Endothelial cell of umbilical vein (primary cell): ENCODE data around the gene DECR2. TPM values are rescaled to one million over a fixed set of nuclear protein-coding genes. Genes with fewer than 3 reads are reported as not detected.

Experiments
- BruUV-seq: library from RNA; stranded (reverse); fragments of 400-500 nt; replicated peaks from 2 replicates; lab custom pipeline; 2021; lab: Mats Ljungman, UMichigan
- CTCF ChIA-PET: fragments of 300-600, 350-600 bp; sonication (Branson Sonifier 250); formaldehyde crosslinking; loops from one replicate; lab custom pipeline; 2021; ENCODE audit warnings: antibody characterized with exemption, inconsistent platforms; lab: Charles Lee
- POLR2A ChIA-PET: fragments of 300-600, 350-600 bp; sonication (Branson Sonifier 250); formaldehyde crosslinking; loops from one replicate; lab custom pipeline; 2021; ENCODE audit warnings: antibody characterized with exemption, inconsistent platforms; lab: Charles Lee
- DNase-seq: peaks from one replicate; pipeline ENCODE4 v3.0.0-alpha.2; 2011; ENCODE audit warnings: low read depth, low spot score
- FAIRE-seq: peaks from 2 replicates; lab custom pipeline; 2011; peaks lifted over from hg19 to GRCh38; lab: Jason Lieb, UNC
- H2AFZ ChIP-seq: 2 replicates; pipeline ENCODE4 v1.6.0; 2012; ENCODE audit warnings: low read depth, low read length, control low read depth, inconsistent platforms
- H3K27ac ChIP-seq: 2 replicates; pipeline ENCODE4 v1.5.1; 2011; ENCODE audit warnings: low read depth, mild to moderate bottlenecking, control low read depth, low read length, moderate library complexity; ENCODE audit not compliant: insufficient read depth
- H3K27me3 ChIP-seq, 2 experiments: 2 replicates each; pipeline versions ENCODE4 v1.6.0 to v1.6.1; 2011; ENCODE audit warnings: low read length in 2 of 2, mixed read lengths in 1 of 2; ENCODE audit not compliant: control insufficient read depth in 2 of 2, insufficient read depth in 2 of 2
- H3K36me3 ChIP-seq, 2 experiments: 2 replicates in 1 of 2; 3 replicates in 1 of 2; pipeline ENCODE4 v1.5.1; 2011; ENCODE audit warnings: low read length in 2 of 2, mild to moderate bottlenecking in 1 of 2, moderate library complexity in 1 of 2; ENCODE audit not compliant: control insufficient read depth in 2 of 2, insufficient read depth in 2 of 2; ENCODE audit errors: extremely low read depth in 1 of 2
- H3K4me1 ChIP-seq: 3 replicates; pipeline ENCODE4 v1.5.1; 2011; ENCODE audit warnings: mild to moderate bottlenecking, low read length; ENCODE audit not compliant: control insufficient read depth, insufficient read depth; ENCODE audit errors: extremely low read depth
- H3K4me2 ChIP-seq: 2 replicates; pipeline ENCODE4 v1.6.1; 2011; ENCODE audit warnings: low read length, control low read depth, mixed read lengths; ENCODE audit not compliant: insufficient read depth
- H3K4me3 ChIP-seq, 3 experiments: fragments of 200-600 bp in 1 of 3; sonication (generic), shearing (Covaris generic) in 1 of 3; replicated peaks in 1 of 3; 2 replicates each; pipeline ENCODE4 v1.5.1; 2011 to 2016; ENCODE audit warnings: control low read depth in 3 of 3, low read length in 3 of 3, mild to moderate bottlenecking in 2 of 3, inconsistent platforms in 1 of 3, low read depth in 1 of 3, moderate library complexity in 1 of 3; ENCODE audit not compliant: insufficient read depth in 1 of 3
- H3K79me2 ChIP-seq: 2 replicates; pipeline ENCODE4 v1.6.0; 2012; ENCODE audit warnings: low read length, inconsistent platforms; ENCODE audit not compliant: control insufficient read depth, insufficient read depth
- H3K9ac ChIP-seq: replicated peaks from 2 replicates; pipeline ENCODE3; 2011; ENCODE audit warnings: low read length, control low read depth; ENCODE audit not compliant: insufficient read depth; ENCODE audit errors: extremely low read depth
- H3K9me1 ChIP-seq: replicated peaks from 3 replicates; pipeline ENCODE4 v1.6.0; 2011; ENCODE audit warnings: mild to moderate bottlenecking, low read length; ENCODE audit not compliant: control insufficient read depth, insufficient read depth; ENCODE audit errors: extremely low read depth
- H3K9me3 ChIP-seq: replicated peaks from 2 replicates; pipeline ENCODE4 v1.5.1; 2012; ENCODE audit warnings: low read length, inconsistent platforms; ENCODE audit not compliant: control insufficient read depth, insufficient read depth
- H4K20me1 ChIP-seq: replicated peaks from 2 replicates; pipeline ENCODE3; 2011; ENCODE audit warnings: mild to moderate bottlenecking, low read length; ENCODE audit not compliant: control insufficient read depth, insufficient read depth; ENCODE audit errors: extremely low read depth
- EZH2 ChIP-seq: IDR thresholded peaks from 2 replicates; pipeline ENCODE4 v1.6.1; 2012; ENCODE audit warnings: borderline replicate concordance, low read depth, mild to moderate bottlenecking, moderate library complexity, low read length, inconsistent platforms; ENCODE audit not compliant: severe bottlenecking
- FOS ChIP-seq: IDR thresholded peaks from 2 replicates; pipeline ENCODE4 v1.6.1; 2011; ENCODE audit warnings: mild to moderate bottlenecking, low read length, moderate library complexity, borderline replicate concordance; ENCODE audit not compliant: insufficient read depth
- GATA2 ChIP-seq: IDR thresholded peaks from 2 replicates; pipeline ENCODE4 v1.7.0; 2011; ENCODE audit warnings: low read depth, mild to moderate bottlenecking, moderate library complexity, mixed read lengths, low read length; ENCODE audit not compliant: insufficient read length, insufficient read depth
- JUN ChIP-seq: IDR thresholded peaks from 2 replicates; pipeline ENCODE4 v1.6.1; 2011; ENCODE audit warnings: borderline replicate concordance, low read depth; ENCODE audit not compliant: insufficient read length, insufficient read depth
- MAX ChIP-seq: IDR thresholded peaks from 2 replicates; pipeline ENCODE4 v1.6.1; 2011; ENCODE audit not compliant: insufficient read depth, insufficient read length
- MYC ChIP-seq: IDR thresholded peaks from one replicate; pipeline ENCODE4 v1.6.1; 2011; ENCODE audit warnings: mild to moderate bottlenecking, low read depth, low read length
- POLR2A ChIP-seq: IDR thresholded peaks from 2 replicates; pipeline ENCODE4 v1.6.1; 2012; ENCODE audit warnings: low read depth, mild to moderate bottlenecking, control low read depth, low read length
- POLR2AphosphoS5 ChIP-seq: IDR thresholded peaks from 2 replicates; pipeline ENCODE4 v1.6.1; 2012; ENCODE audit warnings: low read depth, mild to moderate bottlenecking, control low read depth, low read length, moderate library complexity; ENCODE audit not compliant: insufficient read depth
- dilution Hi-C: fragments of 300-500 bp; cut with MboI; formaldehyde crosslinking; loops from one replicate; pipeline ENCODE4 v1.15.0; 2019; ENCODE audit warnings: low sequenced_read_pairs; ENCODE audit not compliant: extremely low pct_ligation_motif_present
- intact Hi-C: fragments of 100-400 bp; cut with micrococcal nuclease; formaldehyde crosslinking; loops from one replicate; pipeline ENCODE4 v1.10.0; 2022
- polyA plus RNA-seq, 4 experiments: library from polyadenylated mRNA; depleted of rRNA in 3 of 4; stranded (reverse) in 3 of 4; unstranded in 1 of 4; fragments of >200 nt; gene quantifications; 2 replicates each; pipeline versions ENCODE4 v1.2.1 to v1.2.3, GENCODE V29; 2011 to 2012; ENCODE audit warnings: missing spikeins in 1 of 4
- total RNA-seq: library from RNA; stranded (reverse); gene quantifications from 2 replicates; pipeline ENCODE4 v1.2.3, GENCODE V29; 2021
- TF ChIP-seq, protein P1 (sequence below), 2 donors: IDR thresholded peaks; 1 replicate in 1 of 2; 2 replicates in 1 of 2; pipeline ENCODE4 v1.5.1; 2011; ENCODE audit warnings: low read length in 2 of 2, mild to moderate bottlenecking in 2 of 2, moderate library complexity in 2 of 2, control low read depth in 1 of 2, inconsistent platforms in 1 of 2, low read depth in 1 of 2; ENCODE audit not compliant: insufficient read depth in 1 of 2; ENCODE audit errors: extremely low read depth in 1 of 2

The DECR2 gene
- total and polyA plus RNA-seq, 2 donors (not counting 3 experiments of a cell fraction or from before 2014, with no cell fraction given) = 28.3 to 46.5 TPM

- dilution Hi-C loops (no loop called here), intact Hi-C loops (no loop called here)
Measured at GRCh38 chr16:454397-454940, 52.8 kb downstream of the DECR2 start.

GRCh38 chr16:455453-455852 lies 53.8 kb downstream of the DECR2 start:
- Histone ChIP-seq H3K9me1 (no peaks in the 10 kb centered on the region), H2AFZ (no peak overlapping the region), H3K27ac (no peak overlapping the region), H3K79me2 (peaks cover 20% of the 10 kb centered on the region), H3K9me3 (no peaks in the 10 kb centered on the region), H4K20me1 (no peaks in the 10 kb centered on the region), H3K4me3 (no peak overlapping the region), H3K9ac (no peak overlapping the region), H3K4me2 (no peak overlapping the region), H3K4me1 (peaks cover 20% of the 10 kb centered on the region), H3K36me3 (no peaks in the 10 kb centered on the region), H3K27me3 (no peaks in the 10 kb centered on the region)
- no peak for TF ChIP-seq EZH2
- TF ChIP-seq GATA2 = no peak
- no peak for TF ChIP-seq JUN
- no peak for TF ChIP-seq POLR2A
- no peak for TF ChIP-seq POLR2AphosphoS5
- TF ChIP-seq FOS = no peak
- TF ChIP-seq MAX = no peak
- TF ChIP-seq MYC = no peak
- TF ChIP-seq, protein P1, sequence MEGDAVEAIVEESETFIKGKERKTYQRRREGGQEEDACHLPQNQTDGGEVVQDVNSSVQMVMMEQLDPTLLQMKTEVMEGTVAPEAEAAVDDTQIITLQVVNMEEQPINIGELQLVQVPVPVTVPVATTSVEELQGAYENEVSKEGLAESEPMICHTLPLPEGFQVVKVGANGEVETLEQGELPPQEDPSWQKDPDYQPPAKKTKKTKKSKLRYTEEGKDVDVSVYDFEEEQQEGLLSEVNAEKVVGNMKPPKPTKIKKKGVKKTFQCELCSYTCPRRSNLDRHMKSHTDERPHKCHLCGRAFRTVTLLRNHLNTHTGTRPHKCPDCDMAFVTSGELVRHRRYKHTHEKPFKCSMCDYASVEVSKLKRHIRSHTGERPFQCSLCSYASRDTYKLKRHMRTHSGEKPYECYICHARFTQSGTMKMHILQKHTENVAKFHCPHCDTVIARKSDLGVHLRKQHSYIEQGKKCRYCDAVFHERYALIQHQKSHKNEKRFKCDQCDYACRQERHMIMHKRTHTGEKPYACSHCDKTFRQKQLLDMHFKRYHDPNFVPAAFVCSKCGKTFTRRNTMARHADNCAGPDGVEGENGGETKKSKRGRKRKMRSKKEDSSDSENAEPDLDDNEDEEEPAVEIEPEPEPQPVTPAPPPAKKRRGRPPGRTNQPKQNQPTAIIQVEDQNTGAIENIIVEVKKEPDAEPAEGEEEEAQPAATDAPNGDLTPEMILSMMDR (IDR thresholded peaks at IDR 0.05; ENCODE audit: extremely low read depth in 1 of 2, insufficient read depth in 1 of 2, low read depth in 1 of 2, low read length in 2 of 2) = no peak
- no peak for FAIRE-seq
- dilution Hi-C loops (no loop called here), intact Hi-C loops (no loop called here)
- ChIA-PET CTCF (no interaction called here), POLR2A (no interaction called here)
- no peak for DNase-seq
- BruUV-seq = no TSS peak

More at GRCh38 chr16:454397-454940, 52.8 kb downstream of the DECR2 start:
- H3K9me3 ChIP-seq = no peaks in the 10 kb centered on the region
- no peaks in the 10 kb centered on the region for H3K9me1 ChIP-seq
- H3K4me1 ChIP-seq = peaks cover 20% of the 10 kb centered on the region
- no peak overlapping the region for H2AFZ ChIP-seq
- H3K4me2 ChIP-seq = no peak overlapping the region
- no peaks in the 10 kb centered on the region for H3K27me3 ChIP-seq
- no peaks in the 10 kb centered on the region for H3K36me3 ChIP-seq
- no peak overlapping the region for H3K27ac ChIP-seq
- TF ChIP-seq MYC (no peak), EZH2 (no peak), JUN (no peak), GATA2 (no peak), POLR2A (no peak)
- BruUV-seq = no TSS peak
- peaks cover 22% of the 10 kb centered on the region for H3K79me2 ChIP-seq
- FAIRE-seq (peak; percentile 37), DNase-seq (no peak)
- H3K4me3 ChIP-seq = no peak overlapping the region
- H4K20me1 ChIP-seq = no peaks in the 10 kb centered on the region
- ChIA-PET POLR2A (no interaction called here), CTCF (no interaction called here)
- no peak overlapping the region for H3K9ac ChIP-seq
